ENCODE results near the gene SPOCK1.
"Not testable (repeated sequence)": the region's sequence is repeated elsewhere in the genome, so short reads cannot be mapped to it uniquely, and the experiment has no call there.

Gene SPOCK1

DNA sequence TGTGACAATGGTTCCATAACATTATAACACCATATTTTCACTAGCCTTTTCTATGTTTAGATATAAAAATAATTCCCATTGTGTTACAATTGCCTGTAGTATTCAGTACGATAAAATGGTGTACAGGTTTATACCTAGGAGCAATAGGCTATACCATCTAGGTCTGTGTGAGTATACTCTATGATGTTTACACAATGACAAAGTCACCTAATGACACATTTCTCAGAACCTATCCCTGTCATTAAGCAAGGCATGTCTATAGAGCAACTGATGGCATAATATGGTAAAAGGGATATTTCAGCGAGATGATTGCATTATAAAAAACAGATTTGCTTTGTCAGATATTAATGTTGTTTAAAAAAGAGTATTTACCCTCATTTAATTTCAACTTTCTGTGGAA lies 517.2 kb downstream of the SPOCK1 start:
- no peak for DNase-seq

GRCh38 chr5:136979131-136979530 lies 520.0 kb downstream of the SPOCK1 start:
- H3K27ac ChIP-seq, result no peak overlapping the region
- no peaks in the 10 kb centered on the region for H3K27me3 ChIP-seq (replicated peaks)
- in situ Hi-C loops (cut with HindIII; ENCODE audit: low pct_ligation_motif_present, low sequenced_read_pairs), result no loop called here
- TF ChIP-seq CTCF (IDR thresholded peaks at IDR 0.05; ENCODE audit: low read depth, low read length, missing control alignments), result no peak
- H3K36me3 ChIP-seq (replicated peaks), result no peaks in the 10 kb centered on the region
- DNase-seq, result no peak
- H3K4me3 ChIP-seq (ENCODE audit: low read depth, low read length), result no peak overlapping the region

More for the DNA sequence above, 517.2 kb downstream of the SPOCK1 start:
- H3K36me3 ChIP-seq (replicated peaks), result no peaks in the 10 kb centered on the region
- in situ Hi-C loops (cut with HindIII; ENCODE audit: low pct_ligation_motif_present, low sequenced_read_pairs), result no loop called here
- H3K4me3 ChIP-seq (ENCODE audit: low read depth, low read length), result no peak overlapping the region
- TF ChIP-seq CTCF (IDR thresholded peaks at IDR 0.05; ENCODE audit: low read depth, low read length, missing control alignments), result no peak
- no peak overlapping the region for H3K27ac ChIP-seq
- H3K27me3 ChIP-seq (replicated peaks), result no peaks in the 10 kb centered on the region

GRCh38 chr5:136963504-136963903 lies 535.6 kb downstream of the SPOCK1 start:
- in situ Hi-C loops (cut with HindIII; ENCODE audit: low pct_ligation_motif_present, low sequenced_read_pairs), result no loop called here
- no peak for DNase-seq
- Histone ChIP-seq H3K27me3 (replicated peaks) (no peaks in the 10 kb centered on the region), H3K36me3 (replicated peaks) (no peaks in the 10 kb centered on the region), H3K4me3 (ENCODE audit: low read depth, low read length) (no peak overlapping the region), H3K27ac (no peak overlapping the region)
- no peak for TF ChIP-seq CTCF (IDR thresholded peaks at IDR 0.05; ENCODE audit: low read depth, low read length, missing control alignments)

DNA sequence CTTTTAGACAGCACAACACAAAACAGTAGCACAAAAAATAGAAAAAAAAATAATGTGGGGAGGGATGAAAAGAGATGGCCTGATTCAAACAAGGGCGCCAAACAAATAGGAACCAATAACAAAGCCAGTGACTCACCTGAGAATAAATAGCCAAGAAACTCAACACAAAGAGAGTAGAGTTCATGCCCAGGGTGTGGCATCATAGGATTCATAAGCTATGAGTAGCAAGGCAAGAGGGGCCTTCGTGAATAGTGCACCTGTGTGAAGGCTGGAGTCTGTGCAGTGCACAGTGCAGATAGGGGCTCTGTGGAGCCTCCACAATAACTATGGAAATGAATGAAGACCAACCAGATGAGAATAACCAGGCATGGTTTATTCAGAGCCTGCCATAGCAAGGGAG lies 541.7 kb downstream of the SPOCK1 start:
- no peaks in the 10 kb centered on the region for H3K36me3 ChIP-seq (replicated peaks)
- no peak overlapping the region for H3K27ac ChIP-seq
- H3K27me3 ChIP-seq (replicated peaks), result no peaks in the 10 kb centered on the region
- in situ Hi-C loops (cut with HindIII; ENCODE audit: low pct_ligation_motif_present, low sequenced_read_pairs), result no loop called here
- TF ChIP-seq CTCF (IDR thresholded peaks at IDR 0.05; ENCODE audit: low read depth, low read length, missing control alignments), result no peak
- no peak overlapping the region for H3K4me3 ChIP-seq (ENCODE audit: low read depth, low read length)
- no peak for DNase-seq

- H3K27me3 ChIP-seq (replicated peaks); H3K36me3 ChIP-seq (replicated peaks); H3K27ac ChIP-seq; H3K4me3 ChIP-seq (ENCODE audit: low read depth, low read length); DNase-seq; in situ Hi-C loops (cut with HindIII; ENCODE audit: low pct_ligation_motif_present, low sequenced_read_pairs): not testable (repeated sequence)
Measured at GRCh38 chr5:136954142-136954541, 545.0 kb downstream of the SPOCK1 start.

GRCh38 chr5:136953346-136954069 lies 545.6 kb downstream of the SPOCK1 start:
- in situ Hi-C loops (cut with HindIII; ENCODE audit: low pct_ligation_motif_present, low sequenced_read_pairs); H3K36me3 ChIP-seq (replicated peaks); H3K27me3 ChIP-seq (replicated peaks); H3K4me3 ChIP-seq (ENCODE audit: low read depth, low read length); DNase-seq; H3K27ac ChIP-seq: not testable (repeated sequence)

GRCh38 chr5:136927571-136927970 lies 571.6 kb downstream of the SPOCK1 start:
- H3K27ac ChIP-seq, result no peak overlapping the region
- H3K27me3 ChIP-seq (replicated peaks), result no peaks in the 10 kb centered on the region
- no peaks in the 10 kb centered on the region for H3K36me3 ChIP-seq (replicated peaks)
- in situ Hi-C loops (cut with HindIII; ENCODE audit: low pct_ligation_motif_present, low sequenced_read_pairs), result no loop called here
- H3K4me3 ChIP-seq (ENCODE audit: low read depth, low read length), result no peak overlapping the region
- DNase-seq, result no peak
- TF ChIP-seq CTCF (IDR thresholded peaks at IDR 0.05; ENCODE audit: low read depth, low read length, missing control alignments), result no peak
